IPS-NIHi7 (cell line): ENCODE measurements around the gene PYGB.
"Not testable (repeated sequence)": the region's sequence is repeated elsewhere in the genome, so short reads cannot be mapped to it uniquely, and the experiment has no call there.

Experiments
- DNase-seq: peaks from one replicate; pipeline ENCODE4 v3.0.0; 2012; ENCODE audit warnings: mixed read lengths; ENCODE audit errors: extremely low spot score

Gene PYGB

DNA sequence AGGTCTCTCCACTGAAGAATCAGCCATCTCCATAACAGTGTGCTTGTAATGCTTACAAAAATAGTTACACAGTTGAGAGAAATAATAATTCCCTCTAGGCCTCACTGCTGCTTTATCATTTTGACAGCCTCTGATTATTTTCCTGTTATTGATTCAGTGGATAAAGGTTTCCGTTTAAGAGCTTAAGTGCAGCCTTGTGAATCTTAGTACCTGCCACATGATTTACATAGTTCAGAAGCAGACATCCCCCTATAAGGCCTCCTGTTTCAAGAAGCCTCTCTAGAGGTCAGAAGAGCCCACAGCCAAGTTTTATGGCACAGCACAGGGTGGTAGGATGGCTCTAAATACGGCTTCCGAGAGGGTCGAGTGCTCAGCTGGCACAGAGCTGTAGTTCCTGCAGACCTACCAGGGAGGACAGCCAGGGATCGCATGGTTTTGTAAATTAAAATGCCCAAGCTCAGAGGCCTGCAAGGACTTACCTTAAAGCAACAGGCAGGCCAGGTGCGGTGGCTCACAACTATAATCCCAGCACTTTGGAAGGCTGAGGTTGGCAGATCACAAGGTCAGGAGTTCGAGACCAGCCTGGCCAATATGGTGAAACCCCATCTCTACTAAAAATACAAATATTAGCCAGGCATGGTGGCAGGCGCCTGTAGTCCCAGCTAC is 17.6 kb upstream of the PYGB start:
- no peak for DNase-seq

DNA sequence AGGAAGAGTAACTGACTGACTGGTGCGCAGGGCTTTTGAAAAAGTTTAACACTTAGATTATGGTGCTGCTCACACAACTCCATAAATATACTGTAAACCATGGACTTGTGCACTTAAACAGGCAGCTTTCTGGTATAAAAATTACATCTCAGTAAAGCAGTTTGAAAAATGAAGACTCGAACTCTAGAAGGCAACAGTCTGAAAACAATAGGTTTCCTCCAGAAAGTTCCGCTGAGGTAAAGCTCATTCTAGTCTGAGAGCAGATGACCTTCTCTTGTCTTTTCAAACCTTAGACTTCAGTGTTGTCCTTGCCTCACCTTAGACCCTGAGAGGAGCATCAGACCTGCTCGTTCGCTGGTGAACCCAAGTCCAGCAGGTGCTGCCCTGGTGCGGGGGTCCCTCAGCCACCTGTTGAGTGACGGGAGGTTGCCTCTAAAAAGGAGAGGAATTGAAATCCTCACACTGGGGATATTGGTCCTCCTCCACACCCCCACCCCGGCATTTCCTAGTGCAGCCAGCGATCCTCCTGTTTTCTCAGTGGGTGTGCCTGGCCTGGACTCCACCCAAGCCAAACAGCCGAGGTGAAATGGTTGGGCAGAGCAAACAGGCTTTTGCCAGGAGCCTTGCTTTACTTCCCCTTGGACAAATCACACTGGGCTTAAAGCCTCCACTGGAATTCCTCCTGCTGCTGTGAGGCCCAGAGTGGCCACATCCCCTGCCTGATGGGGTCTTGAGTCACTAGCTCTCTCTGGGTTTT is 14.7 kb upstream of the PYGB start:
- no peak for DNase-seq

DNA sequence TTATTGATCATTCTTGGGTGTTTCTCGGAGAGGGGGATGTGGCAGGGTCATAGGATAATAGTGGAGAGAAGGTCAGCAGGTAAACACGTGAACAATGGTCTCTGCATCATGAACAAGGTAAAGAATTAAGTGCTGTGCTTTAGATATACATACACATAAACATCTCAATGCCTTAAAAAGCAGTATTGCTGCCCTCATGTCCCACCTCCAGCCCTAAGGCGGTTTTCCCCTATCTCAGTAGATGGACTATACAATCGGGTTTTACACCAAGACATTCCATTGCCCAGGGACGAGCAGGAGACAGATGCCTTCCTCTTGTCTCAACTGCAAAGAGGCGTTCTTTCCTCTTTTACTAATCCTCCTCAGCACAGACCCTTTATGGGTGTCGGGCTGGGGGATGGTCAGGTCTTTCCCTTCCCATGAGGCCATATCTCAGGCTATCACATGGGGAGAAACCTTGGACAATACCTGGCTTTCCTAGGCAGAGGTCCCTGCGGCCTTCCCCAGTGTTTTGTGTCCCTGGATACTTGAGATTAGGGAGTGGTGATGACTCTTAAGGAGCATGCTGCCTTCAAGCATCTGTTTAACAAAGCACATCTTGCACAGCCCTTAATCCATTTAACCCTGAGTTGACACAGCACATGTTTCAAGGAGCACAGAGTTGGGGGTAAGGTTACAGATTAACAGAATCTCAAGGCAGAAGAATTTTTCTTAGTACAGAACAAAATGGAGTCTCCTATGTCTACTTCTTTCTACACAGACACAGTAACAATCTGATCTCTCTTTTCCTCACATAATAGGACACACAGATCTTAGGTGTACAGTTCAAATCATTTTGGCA is 13.7 kb upstream of the PYGB start:
- not testable (repeated sequence) for DNase-seq

DNA sequence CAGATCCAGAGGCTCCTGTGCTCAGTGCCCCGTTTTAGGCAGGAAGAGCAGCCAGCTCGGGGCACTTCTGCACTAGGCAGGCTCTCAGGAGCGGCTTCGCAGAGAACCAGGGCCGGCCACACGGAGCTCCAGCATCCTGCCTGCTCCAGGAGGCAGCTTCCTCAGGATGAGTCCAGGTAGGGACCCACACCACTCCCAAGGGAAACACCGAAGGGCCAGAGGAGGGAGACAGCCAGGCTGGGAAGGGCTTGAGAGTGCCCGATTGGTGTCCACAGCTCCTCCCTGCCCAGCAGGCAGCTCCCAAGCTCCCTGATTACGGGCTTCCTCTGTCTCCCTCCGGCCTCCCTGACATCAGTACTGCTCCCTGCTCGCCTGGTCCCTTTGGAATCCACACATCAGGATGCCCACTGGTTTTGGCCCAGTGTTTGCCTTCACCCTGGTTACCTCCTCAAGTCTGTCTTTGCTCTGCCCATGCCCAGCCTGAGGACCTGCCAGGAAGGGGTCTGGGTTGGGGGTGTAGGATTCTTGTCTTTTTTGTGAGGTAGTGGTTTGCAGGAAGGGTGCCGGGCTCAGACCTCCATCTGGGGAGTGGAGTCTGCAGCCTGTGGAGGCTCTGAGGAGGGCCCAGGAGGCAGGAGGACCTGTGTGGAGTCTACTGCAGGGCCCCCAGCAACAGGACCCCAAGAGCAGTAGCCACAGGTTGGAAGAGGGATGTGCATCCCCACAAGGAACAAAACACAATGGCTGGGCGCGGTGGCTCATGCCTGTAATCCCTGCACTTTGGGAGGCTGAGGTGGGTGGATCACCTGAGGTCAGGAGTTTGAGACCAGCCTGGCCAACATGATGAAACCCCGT is 11.2 kb upstream of the PYGB start:
- no peak for DNase-seq

DNA sequence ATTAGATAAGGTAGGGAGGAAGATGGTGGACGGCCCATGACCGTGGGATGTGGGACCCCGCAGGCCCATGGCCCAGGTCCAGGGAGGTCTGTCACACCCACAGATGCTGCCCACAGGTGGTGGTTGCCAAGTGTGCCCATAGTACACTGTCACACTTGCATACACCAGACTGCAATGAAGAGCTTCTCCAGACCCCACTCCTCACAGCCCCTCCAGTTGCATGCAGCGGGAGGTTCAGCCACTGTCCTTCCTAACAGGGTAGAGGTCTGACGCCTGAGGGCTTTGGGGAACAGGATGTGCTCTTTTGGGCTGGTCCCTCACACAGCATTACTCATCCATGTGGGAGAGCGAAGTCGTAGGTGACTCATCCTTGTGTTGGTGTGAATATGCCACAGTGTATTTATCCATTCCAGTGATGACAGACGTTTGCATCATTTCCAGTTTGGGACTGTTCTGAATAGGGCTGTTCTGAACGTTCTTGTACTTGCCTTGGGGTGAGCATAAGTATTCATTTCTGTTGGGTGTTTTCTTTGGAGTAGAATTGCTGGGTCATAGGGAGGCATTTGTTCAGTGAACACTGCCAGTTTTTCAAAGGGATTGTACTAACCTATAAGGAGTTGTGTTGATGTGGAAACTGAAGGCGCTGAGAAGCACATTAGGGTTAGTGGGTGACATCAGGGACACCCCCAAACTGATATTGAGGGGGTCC is 10.1 kb upstream of the PYGB start:
- DNase-seq = peak; percentile 35

DNA sequence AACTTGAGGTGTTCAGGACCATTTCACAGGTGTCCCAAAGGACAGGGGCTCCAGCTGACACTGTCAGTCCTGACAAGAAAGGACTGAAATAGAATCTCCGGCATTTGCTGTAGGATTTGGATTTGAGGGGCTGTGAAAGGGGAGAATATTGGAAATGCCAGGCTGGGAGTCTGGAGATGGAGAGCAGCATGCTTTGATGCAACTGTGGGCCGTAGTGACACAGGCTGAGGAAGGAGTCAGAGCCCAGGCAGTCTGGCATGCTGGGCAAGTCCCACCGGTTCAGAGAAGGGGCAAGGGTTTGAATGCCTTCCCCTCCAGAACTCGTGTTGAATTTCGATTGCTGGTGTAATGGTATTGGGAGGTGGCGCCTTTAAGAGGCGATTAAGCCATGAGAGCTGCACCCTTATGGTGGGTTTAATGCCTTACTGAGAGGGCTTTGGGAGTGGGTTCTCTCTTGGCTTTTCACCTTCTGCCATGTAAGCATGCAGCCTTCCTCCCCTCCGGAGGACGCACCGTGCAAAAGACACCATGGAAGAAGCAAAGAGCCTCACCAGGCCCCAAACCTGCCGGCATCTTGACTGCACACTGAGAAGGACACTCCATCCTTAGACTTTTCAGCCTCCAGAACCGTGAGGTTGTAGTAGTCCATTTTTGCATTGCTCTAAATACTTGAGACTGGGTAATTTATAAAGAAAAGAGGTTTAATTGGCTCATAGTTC is 9.4 kb upstream of the PYGB start:
- DNase-seq = no peak

DNA sequence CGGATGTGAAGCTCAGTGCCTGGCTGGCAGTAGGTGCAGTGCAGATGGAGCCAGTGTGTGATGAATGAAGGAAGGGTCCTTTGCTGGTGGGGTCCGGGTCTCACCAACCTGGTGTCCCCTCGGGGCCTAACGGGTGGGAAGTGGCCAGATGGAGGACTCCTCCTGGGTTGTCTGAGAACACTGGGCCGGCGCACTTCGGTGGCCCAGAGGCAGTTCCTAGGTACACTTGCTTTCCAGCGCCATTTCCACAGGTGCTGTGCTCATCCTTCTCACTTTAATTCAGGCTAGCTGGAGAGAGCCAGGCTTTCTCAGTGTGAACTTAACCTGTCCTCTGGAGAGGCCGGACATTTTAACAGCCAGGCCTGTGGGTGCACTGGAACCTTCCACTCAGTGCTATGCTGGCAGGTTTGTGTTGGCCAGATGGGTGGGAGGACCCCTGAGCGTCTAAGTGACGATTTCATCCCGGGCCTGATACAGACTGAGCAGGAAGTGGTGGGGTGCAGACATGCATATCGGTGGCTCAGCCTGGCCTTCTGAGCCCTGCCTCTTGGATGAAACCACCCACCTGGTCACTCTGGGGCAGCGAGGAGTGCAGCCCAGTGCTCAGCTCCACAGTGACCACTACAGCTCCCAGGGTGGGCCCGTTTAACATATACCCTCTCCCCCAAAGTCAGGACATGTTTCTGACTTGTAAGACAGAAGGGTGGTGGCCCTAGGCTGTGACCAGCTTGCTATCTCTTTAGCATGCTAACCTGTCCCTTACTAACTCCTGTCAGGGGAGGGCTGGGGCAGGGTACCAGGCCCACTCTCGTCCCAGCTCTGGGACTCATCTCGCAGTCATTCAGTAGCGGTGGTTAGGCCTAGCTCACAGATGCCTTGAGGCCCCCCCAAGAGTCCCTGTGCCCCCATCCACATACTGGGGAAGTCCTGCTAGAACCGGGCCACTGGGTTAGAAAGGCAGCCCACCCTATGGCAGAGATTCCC is 8.2 kb upstream of the PYGB start:
- DNase-seq = no peak

DNA sequence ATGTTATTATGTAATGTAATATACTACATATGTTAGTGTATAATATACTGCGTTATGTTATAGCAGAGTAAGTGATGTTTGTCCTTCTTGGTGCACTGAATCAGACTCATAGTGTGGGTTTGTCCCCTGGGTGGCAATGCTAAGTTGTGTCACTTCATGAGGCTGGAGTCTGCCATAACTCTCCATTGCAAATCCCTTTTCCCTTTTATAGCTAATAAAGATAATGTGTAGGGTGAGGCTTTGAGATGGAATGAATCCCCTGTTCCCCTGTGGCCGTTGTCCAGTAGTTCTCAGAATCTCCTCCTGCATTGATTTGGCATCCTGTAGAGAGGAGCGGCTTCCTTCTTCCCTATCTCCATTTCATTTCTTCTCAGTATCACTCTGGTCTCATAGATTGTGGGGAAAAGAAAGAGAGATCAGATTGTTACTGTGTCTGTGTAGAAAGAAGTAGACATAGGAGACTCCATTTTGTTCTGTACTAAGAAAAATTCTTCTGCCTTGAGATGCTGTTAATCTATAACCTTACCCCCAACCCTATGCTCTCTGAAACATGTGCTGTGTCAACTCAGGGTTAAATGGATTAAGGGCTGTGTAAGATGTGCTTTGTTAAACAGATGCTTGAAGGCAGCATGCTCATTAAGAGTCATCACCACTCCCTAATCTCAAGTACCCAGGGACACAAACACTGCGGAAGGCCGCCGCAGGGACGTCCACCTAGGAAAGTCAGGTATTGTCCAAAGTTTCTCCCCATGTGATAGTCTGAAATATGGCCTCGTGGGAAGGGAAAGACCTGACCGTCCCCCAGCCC is 6.8 kb upstream of the PYGB start:
- DNase-seq = not testable (repeated sequence)

DNA sequence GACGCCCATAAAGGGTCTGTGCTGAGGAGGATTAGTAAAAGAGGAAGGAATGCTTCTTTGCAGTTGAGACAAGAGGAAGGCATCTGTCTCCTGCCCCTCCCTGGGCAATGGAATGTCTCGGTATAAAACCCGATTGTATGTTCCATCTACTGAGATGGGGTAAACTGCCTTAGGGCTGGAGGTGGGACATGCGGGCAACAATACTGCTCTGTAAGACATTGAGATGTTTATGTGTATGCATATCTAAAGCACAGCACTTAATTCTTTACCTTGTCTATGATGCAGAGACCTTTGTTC is 6.3 kb upstream of the PYGB start:
- not testable (repeated sequence) for DNase-seq

DNA sequence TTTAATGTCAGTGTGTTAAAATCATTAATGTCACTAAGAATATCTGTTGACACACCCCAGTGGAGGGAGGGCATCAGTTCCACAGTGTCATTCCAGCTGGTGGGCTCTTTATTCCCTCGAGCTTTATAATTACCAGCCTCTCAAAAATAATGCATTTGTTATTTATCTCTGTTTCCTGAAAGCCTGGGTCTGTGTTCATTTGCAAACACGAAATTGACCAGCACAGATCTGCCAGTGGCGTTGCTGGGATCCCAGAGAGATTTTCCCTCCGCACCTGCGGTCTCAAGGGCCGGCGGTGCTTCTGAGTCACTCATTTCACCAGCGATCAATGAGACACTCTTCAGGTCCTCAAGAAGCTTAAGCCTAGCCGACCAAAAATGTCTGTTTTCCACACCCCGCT is 5.7 kb upstream of the PYGB start:
- no peak for DNase-seq

DNA sequence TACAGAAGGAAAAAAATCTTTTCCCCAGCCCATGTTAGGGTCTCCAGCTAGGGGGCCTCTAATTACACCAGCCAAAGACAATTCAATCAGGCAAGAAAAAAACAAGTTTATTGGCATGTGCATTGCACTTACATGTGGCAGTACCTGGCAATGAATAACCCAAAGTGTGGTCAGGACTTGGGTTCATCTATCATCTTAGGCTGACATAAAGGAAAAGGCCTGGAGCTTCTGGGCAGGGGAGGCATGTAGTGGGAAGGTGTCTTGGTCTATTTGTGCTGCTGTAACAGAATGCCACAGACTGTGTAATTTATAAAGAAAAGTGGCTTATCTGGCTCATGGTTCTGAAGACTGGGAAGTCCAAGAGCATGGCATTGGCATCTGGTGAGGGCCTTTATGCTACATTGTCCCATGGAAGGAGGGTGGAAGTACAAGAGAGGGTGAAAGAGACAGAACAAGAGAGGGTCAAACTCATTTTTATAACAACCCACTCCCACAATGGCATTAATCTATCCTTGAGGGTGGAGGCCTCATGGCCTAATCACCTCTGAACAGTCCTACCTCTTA is 4.4 kb upstream of the PYGB start:
- DNase-seq = no peak

DNA sequence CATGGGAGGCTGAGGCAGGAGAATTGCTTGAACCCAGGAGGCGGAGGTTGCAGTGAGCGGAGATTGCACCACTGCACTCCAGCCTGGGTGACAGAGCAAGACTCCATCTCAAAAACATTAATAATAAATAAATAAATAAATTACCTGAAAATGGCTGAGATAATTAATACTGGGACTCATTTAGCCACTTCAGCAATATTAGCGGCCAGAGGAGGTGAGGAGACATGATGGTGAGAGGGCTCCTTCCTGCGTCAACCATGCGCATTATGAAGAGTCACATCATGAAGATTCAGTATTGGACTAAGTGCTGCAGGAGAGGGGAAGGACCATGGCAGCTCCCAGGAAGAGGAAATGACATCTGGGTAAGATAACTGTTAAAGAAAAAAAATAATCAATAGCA is 2.9 kb upstream of the PYGB start:
- no peak for DNase-seq

DNA sequence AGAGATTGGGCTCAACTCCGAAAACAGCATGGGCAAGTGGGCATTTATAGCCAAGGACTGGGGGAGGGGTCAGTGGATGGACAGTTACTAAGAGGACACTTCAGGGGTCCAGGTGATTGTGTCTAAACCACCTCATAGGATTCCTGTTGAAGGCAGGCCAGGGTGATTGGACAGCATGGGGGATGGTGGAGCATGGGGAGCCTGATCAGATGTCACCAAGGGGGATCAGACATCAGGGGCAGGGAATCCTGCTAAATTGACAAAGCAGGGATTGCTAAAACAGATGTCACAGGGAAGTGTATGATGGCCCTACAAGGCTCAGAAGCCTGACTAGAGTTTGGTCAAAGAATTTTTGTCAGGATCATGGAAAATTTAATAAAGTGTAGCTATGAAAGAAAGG is 2.4 kb upstream of the PYGB start:
- DNase-seq = no peak

DNA sequence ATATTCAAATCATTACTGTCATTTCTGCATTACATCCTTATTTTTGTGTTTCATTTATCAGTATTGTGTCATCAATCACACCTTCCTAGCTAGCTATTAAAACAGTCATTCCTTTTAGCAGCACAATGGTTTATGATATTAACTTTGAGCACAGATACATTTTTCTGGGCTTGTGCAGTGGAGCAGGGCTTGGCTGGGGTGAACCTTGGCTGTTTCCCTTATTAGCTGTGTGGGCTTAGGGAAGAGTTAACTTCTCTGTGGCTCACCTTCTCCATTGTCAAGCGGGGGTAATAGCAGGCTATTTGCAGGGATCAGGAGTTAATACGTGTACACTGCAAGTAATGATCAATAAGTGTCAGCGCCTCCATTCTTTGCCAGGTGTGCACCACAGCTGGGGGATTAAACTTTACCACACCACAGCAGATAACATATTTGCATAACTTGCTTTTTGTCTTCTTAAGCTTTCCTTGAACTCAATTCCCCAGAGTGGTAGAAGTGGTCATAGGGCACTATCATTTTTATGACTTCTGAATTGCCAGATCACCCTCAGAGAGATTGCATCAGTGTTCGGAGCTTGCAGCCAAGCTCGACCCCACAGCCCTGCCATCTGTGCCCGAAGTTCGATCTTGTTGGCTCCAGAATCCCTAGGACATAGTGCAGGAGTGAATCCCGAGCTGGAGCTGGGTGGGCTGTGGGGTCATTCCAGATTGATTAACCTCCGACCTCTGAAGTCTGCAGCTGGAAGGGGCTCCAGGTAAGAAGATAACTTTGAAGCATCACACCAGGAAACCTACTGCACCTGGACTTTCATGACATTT is 1.5 kb upstream of the PYGB start:
- DNase-seq = no peak

DNA sequence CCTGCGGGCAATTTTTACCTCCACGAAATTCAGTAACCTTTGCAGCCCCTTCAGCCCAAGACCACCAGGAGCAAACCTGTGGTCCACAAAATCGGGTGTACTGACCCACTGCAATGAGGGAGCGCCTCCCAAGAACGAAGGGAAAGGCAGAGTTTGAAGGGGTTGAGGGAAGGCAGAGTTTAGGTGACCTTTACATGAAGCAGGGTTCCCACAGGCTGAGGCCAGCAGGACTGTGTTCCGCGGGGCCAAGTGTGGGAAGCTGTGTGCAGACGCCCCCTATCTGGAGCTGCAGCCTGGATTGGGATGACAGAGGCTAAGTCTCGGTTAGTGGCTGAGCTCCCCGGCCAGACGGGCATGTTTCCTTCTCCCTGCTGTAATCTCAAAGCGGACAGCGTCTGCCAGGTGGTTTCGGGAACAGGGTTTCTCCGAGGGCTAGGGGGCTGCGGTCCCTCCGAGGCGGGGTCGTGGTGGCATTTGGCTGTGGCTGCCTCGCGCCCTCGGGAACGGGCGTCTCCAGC is 826 bp upstream of the PYGB start:
- DNase-seq = peak; percentile 74

DNA sequence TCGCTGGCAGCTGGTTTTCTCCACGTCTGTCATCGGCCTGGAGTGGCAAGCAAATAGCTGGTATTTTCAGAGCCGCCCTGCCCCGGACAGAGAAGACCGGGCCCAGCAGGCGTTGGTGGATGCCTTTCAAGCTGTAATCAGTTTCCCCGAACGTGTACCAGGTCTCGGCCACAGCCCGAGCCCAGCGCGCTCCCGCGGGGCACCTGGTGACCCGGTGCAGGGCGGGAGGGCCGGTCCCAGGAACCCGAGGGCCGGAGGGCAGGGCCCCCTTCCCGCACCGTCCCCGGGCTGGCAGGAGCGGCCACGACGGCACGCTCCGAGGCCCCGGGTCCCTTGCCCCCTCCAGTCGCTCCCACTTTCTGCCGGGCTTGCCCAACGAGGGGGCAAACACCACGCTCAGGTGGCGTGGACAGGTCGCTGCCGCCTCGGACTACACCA is 348 bp upstream of the PYGB start:
- no peak for DNase-seq

DNA sequence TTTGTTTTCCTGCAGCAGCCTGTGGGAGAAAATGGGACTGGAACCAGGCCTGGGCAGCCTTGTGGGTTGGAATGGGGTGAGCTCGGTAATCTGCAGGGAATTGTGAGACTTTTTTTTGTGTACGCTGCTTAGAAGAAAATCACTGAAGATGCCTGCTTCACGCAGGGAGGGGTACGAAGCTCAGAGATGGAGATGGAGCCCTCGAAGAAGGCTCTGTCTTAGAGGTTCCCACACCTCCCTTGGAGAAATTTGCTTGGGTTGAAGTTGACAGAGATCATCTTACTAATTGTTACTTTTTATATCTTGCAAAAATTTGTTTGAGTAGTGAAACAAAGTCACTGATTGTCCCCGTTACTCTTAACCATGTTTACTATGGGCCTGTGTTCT is 894 bp downstream of the PYGB start:
- no peak for DNase-seq
